Hepatic stellate cell (primary cell): Measurements from ENCODE around the gene CTBS.
"Not testable (repeated sequence)": the region's sequence is repeated elsewhere in the genome, so short reads cannot be mapped to it uniquely, and the experiment has no call there.

Experiments
- DNase-seq: peaks from one replicate; pipeline ENCODE4 v3.0.0; 2011; ENCODE audit warnings: low spot score

CTBS gene

DNA sequence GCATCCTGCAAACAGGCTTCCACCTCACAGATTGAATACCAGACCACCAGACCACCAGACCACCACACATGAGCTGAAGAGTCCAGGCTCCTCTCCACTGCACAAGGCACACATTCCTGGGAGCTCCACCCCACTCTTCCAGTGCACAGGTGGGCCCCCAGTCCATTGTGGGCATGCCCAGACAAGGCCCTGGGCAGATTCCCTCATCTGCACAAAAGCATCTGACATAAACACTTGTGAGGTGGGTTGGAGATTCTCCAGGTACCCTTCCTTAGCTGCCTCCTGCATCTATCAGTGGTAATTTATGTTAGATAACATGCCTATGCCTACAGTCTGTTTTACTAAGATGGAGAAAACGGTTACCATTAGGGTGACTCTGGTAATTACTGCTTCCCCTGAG lies 11.6 kb upstream of the CTBS start:
- DNase-seq: no peak

DNA sequence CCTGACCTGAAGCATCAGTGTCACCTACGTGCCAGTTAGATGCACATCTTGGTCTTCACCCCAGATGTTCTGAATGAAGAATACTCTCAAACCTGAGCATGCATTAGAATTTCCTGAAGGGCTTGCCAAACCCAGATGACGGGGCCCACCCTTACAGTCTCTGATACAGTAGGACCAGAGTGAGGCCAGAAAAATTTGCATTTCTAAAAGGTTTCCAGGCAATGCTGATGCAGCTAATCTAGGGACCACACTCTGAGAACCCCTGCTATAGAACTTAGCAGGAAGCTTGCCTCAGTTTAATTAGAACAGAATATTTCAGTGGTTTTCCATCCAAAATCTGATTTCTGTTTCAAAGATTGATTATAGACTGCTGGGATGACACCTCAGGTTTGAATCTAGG lies 9.9 kb upstream of the CTBS start:
- no peak for DNase-seq

DNA sequence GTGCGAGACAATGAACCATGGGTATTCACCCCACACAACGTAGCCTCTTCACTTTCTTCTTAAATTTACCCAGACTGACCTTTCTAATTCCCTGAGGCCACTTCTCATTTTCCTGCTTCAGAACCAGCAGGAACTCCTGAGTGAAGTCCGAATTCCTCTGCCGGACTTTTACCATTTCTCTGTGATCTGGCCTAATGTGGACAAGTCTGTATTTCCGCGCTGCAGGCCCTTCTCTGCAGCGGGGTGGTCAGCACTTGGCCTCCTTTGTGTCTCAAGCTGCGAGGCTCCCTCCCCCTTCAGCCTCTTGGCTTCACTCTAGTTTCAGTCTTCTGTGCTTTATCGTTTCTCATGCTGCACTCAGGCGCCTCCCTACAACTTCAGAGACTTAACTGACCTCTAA lies 9.4 kb upstream of the CTBS start:
- DNase-seq: no peak

DNA sequence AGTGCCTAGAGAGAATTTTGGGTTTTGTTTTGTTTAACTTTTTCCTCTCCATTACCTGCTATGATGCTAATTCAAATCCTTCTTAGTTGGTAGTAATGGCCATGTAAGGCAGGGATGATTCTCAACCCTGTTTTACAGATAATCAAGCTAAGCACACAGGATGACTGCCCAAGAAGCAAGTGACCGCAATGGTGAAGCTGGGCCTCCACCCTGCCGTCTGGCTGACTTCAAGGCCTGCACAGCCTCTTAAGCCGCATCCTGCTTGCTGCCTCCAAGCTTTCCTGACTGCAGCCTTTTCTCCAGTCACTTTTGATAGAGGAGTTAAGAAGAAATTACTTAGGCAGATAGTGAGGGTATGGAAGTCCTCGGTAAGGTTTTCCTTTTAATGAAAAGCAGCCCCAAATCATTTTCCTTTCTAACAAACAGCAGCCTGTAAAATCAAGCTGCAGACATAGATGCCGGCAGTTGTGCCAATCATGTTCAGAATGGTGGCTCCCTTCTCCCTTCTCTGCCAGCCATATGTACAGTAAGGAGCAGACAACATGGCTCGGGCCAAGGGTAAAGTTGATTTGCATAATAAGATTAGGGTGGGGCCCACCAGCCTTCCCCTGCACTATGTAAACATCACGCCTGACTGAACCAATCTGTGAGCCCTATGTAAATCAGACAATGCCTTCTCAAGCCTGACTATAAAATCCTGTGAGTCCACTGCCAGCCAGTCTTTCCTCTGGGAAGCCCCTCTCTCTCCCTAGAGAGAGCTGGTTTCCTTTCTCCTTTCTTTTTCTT lies 8.8 kb upstream of the CTBS start:
- DNase-seq: no peak

DNA sequence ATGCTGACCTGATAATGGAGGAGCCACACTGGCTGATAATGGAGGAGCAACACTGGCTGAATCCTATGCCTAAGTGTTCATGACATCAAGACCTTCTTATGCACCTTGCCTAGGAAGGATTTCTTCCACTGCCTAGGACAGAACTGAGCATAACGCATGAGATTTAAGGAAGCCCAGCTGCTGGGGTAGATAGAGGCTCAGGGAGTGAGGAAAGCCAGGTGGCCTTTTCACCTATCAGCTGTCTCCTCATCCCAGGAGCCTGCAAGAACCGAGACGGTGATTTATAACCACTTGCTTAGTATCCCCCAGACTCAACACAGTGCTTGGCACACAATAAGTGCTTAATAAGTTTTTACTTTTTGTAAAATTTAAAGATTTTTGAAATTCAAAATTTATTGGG lies 7.4 kb upstream of the CTBS start:
- no peak for DNase-seq

DNA sequence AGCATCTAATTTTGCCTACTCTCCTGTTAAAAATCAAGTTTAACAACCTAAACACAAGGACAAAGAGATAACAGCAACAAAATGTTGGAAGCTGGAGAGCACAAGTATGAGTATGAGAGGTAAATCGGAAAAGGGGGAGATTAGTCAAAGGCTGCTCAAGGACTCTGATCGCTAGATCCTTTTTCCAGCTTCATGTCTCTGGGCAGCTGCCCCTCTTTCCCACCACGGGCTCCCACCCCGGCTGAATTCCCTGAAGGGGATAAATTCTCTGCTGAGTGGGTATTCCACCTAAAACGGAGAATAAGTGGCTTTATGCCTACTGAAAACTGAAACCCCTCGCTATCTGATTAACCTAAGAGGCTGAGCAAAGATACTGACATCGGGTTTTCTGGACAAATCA lies 696 bp upstream of the CTBS start:
- no peak for DNase-seq

DNA sequence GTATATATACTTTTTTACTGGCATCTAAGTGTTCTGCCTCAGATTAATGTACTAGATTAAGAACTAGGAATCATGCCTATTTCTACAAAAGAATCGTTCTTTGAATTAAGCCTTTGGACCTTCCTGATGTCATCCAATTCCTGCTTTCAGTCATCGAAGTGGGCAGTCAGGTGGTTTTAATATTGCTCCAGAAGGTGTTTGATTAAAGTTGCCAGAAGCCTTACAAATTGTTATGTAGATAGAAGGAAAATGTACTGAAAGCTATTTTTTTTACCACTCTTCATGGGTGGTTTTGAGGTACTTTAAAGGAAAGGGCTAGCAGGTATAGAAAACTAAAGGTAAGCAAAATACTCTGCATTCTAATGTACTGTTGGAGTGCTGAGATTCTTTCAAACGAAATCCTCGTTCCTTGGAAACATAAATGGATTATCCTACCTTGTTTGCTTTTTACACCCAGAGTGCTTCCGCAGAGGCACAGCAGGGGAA lies 716 bp downstream of the CTBS start:
- no peak for DNase-seq

DNA sequence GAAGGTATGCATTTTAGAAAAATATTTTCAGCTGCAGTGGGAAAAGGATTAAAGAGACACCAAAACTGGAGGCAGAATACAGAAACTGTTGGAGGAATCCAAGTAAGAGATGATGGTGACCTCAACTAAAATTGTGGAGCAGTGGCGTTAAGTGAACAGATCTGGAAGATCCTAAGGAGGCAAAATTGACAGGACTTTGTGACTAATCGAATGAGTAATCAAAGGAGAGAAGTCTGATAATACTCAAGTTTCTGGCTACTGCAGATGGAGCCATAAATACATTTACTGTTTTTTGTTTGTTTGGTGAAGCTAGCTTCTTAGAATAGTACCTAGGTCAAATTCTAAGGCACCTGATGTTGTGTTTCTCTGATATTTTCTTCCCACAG lies 3.1 kb downstream of the CTBS start:
- no peak for DNase-seq

DNA sequence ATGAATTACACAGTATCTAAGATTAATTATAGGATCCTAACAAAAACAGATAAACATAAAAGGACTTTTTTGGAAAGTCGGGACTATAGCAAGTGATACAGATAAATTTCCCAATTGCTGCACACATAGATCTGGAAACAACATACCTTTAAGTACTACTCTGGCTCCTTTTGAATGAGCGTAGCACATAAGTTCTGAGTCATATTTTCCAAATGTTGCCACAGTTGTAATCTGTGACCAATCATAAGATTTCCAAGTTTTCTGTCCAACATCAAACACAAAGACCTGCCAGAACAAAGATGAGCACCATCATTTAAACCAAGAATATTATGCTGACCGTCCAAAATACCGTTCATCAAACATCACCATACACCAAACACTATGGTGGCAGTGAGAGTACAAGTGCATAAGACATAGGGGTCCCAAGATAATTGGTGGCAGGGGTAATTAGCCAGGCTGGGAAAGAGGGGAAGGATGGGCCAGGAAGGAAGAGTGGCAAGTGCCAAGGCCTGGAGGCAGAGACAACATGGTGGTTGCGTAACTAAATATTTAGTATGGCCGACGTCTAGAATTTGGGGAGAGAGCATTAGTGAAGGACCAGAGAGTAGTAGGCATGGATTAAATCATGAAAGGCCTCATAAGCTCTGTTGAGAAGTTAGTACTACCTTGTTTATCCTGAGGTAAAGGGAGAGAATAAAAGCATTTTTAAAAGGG lies 3.6 kb downstream of the CTBS start:
- no peak for DNase-seq

DNA sequence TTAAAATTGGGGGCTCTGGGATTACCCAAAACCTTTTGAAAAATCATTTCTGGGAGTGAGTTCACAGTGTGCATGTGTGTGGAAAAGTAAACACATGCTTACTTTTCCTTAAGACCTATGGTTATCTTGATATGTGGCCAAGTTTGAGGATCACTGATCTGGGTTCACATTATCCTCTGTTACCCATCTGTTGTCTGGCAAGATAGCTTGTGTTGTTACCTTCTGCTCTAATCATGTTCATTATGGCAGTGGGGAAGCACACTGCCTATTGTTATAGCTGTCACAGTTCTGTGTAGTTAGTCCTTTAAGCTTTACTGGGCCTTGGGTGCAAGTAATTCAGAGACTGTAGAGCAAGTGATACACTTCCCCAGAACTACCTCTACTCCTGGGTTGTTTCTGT lies 5.0 kb downstream of the CTBS start:
- DNase-seq: no peak

DNA sequence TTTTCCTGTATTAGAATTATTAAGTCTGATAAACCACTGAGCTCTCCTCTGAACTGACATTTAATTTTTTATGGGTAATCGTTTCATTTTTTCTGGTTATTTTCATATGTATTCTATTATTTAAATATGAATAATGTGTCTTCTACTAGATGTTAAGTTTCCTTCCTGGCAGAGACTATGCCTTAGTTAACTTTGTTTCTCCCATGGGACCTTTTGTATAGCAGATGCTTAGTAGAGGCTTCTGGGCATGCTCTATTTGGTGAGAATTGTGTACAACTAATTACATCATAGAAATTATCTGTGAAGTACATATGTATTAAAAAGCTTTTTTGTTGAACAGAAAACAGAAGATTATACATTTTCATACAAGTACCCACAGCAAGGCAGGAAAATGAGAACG lies 23.4 kb downstream of the CTBS start:
- no peak for DNase-seq

DNA sequence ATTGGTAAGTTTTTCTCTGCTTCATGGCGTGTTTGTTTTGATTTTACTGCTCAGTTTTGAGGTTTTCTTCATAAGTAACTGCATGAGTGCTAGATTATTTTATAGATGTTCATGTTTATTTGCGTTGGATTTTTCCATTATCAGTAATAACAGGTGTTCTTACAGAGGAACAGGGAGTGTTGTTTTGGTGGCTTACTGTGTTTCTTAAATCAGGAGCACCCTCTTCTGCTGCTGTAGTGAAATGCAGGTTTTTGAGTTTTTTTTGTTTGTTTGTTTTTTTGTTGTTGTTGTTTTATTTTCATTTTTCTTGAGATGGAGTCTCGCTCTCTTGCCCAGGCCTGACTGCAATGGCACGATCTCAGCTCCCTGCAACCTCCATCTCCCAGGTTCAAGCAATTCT lies 32.6 kb downstream of the CTBS start:
- no peak for DNase-seq

DNA sequence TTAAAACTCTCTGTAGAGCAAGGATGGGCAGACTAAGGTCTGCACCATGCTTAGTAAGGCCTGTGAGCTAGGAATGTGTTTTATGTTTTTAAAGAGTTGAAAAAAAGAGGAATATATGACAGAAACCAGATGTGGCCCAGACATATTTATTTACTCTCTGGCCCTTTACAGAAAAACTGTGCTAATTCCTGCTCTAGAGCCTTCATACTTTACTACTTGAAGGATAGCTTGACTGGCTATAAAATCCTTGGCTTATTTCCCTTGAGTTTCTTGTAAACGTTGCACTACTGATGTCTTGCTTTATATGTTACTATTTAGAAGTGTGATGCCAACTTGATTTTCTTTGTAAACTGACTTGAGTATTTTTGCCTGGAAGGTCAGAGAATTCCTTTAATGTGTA lies 33.5 kb downstream of the CTBS start:
- DNase-seq: no peak

DNA sequence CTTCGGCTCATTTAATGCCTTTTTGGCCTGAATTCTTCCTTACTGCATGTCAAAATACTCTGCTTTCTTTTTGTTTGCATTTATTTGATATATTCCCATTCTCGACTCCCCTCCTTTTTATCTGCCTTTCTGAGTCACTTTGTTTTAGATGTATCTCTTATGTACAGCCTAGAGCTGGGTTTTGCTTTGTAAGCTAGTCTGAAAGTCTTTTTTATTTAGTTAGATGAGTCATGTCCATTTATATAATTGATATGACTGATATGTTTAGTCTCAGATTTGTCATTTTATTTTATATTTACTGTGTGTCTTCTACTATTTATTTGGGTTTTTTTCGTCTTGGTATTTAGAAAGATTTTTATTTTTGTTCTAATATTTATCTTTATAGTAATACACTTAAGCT lies 34.3 kb downstream of the CTBS start:
- DNase-seq: peak; percentile 15

DNA sequence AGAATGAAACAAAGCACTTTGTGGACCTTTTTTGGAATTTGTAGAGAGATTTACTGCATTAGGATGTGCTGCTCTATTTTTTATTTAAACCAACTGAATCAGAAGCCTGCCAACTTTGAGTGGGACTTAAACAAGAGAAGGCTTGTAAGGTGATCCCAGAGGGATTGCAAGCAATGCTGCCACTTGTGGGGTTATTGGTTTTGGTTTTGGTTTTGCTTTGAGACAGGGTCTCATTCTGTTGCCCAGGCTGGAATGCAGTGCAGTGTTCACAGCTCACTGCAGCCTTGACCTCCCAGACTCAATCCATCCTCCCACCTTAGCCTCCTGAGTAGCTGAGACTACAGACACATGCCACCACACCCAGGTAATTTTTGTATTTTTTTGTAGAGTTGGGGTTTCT lies 35.6 kb downstream of the CTBS start:
- no peak for DNase-seq

DNA sequence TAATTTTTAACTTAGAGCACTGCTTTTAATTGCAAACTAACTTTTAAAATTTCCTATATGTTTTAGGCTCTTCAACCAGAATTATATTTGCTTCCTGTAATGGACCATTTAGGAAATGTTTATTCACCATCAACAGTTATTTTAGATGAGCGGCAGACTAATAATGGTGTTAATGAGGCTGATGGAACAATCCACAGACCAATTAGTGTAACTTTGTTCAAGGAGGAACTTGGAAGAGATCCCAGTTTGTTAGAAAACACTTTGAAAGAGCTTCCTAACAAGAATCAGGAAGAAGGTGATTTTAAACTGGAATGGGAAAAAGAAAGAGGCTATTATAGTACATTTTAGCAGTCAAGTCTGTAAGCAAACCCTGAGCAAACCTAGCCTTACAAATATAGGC lies 48.5 kb downstream of the CTBS start:
- DNase-seq: no peak

DNA sequence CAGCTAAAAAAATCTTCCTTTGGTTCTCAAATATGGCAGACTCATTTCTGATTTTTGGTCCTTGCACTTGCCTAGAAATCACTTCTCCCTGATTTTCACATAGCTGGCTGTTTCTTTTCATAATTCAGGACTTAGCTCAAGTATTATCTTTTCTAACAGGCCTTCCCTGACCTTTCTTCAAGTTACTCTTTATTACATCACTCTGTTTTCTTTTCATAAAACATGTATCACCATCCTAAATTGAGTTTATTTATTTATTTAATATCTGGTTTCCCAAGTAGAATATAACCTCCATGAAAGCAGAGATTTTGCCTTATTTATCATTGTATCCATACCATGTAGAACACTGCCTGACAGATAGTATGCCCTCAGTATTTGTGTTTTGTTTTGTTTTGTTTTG lies 49.6 kb downstream of the CTBS start:
- no peak for DNase-seq

DNA sequence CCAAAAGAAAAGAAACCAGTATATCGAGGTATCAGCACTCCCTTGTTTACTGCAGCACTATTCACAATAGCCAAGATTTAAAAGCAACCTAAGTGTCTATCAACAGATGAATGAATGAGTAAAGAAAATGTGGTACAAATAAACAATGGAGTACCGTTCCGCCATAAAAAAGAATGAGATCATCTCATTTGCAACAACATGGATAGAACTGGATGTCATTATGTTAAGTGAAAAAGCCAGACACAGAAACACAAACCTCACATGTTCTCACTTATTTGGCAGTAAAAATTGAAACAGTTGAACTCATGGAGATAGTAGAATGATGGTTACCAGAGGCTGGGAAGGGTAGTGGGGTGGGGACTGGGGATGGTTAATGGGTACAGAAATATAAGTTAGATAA lies 63.6 kb downstream of the CTBS start:
- no peak for DNase-seq

DNA sequence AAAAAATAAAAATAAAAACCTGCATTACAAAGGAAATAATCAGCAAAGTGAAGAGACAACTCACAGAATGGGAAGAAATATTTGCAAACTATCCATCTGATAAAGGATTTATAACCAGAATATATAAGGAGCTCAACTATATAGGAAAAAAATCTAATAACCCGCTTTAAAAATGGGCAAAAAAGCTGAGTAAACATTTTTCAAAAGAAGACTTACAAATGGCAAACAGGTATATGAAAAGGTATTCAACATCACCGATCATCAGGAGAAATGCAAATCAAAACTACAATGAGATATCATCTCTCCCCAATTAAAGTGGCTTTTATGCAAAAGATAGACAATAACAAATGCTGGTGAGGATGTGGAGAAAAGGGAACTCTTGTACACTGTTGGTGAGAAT lies 64.1 kb downstream of the CTBS start:
- no peak for DNase-seq

DNA sequence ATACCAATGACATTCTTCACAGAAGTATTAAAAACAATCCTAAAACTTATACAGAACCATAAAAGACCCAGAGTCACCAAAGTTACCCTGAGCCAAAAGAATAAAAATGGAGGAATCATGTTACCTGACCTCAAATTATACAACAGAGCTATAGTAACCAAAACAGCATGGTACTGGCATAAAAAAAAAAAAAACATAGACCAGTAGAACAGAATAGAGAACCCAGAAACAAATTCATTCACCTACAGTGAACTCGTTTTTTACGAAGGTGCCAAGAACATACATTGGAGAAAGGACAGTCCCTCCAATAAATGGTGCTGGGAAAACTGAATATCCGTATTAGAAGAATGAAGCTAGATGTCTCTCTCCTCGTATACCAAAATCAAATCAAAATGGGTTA lies 65.2 kb downstream of the CTBS start:
- DNase-seq: no peak

DNA sequence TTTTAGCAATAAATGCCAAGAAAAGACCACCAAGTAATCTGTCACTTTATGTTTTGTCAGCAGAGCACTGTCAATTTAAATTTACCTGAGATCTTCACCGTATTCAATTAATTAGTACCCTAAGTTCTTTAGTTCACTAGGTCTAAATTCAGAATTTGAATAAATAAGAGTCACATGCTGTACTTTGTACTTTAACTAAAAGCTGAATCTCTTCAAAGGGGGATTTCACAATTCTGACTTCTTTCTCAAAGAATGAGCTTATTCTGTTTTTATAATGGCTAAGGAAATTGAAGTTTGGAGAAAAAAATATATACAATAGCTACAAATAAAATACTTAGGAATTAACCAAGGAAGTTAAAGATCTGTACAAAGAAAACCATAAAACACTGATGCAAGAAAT lies 65.7 kb downstream of the CTBS start:
- no peak for DNase-seq

DNA sequence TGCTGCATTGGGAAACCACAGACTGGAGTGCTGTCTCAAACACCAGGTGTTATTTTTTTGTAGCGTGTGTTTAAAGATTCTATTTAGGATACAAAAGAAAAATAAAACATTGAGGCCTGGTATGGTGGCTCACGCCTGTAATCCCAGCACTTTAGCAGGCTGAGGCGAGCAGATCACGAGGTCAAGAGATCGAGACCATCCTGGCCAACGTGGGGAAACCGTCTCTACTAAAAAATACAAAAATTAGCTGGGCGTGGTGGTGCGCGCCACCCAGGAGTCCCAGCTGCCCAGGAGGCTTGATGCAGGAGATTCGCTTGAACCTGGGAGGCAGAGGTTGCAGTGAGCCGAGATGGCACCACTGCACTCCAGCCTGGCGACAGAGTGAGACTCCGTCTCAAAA lies 66.4 kb downstream of the CTBS start:
- DNase-seq: not testable (repeated sequence)

DNA sequence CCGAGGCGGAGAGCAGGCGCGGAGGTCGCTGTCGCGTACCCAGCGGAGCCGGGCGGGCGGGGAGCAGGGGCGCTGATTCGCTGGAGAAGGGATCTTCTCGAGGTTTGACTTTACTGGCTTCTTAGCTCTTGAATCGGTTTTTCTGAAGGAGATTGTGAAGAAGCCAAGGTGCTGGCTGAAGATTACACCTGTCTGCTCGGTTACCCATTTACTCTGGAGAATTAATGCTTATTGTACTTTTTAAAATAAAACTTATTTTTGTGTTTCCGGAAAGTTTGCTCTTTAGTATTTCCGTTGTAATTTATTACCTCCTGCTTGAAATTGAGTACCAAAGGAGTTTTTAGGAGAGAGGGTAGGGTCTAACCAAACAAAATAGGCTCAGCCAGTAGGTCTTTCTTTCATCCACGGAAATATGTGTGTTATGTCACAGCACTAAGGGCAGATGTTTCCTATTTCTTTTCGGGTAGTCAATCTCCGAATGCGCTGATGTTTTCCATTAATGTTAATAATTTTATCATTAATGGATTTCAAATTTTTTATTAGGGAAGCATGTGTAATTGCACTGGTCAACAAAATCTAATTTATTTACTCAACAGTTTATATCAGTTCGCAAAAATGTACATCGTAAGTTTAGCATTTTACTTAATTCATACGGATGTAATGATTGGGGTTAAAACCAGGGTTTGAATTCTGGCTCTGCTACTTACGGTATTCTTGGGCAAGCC lies 67.3 kb downstream of the CTBS start:
- no peak for DNase-seq
